Measurements from ENCODE around the gene SCTR.

The SCTR gene

GRCh38 chr2:119475857-119476244, 48.4 kb downstream of the SCTR start:
- in situ Hi-C loops (cut with MboI; ENCODE audit: low sequenced_read_pairs): loop anchor here (10.0 kb wide), 1 partner anchor 61 kb away; no protein-coding TSS in a partner anchor

DNA sequence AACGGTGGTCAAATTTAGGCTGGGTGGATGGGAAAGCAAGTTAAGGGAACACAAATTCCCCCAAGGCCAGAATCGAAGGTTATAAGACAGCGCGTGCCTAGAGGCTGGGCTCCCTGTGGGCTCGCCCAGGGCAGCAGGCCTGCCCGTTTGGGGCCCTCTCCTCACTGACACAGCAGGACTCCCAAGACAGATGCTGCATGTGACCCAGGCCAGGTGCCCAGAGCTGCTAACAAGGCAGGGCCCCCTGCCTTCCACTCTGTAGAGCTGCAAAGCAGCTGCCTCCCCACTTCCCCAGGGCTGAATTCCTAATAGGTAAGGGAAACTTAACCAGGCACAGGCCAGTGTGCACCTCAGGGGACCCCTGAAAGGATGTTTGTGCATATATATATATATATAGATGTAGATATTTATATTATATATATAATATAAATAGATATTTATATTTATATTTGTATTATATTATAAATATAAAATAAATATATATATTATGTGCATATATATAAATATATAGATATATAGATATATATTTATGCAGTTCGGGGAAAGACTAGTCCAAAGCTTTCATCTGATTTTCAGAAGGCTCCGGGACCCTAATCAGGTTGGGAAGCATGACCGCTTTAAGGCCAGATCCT, 48.9 kb downstream of the SCTR start:
- in situ Hi-C loops (cut with MboI; ENCODE audit: low sequenced_read_pairs): loop anchor here (10.0 kb wide), 1 partner anchor 61 kb away; no protein-coding TSS in a partner anchor

DNA sequence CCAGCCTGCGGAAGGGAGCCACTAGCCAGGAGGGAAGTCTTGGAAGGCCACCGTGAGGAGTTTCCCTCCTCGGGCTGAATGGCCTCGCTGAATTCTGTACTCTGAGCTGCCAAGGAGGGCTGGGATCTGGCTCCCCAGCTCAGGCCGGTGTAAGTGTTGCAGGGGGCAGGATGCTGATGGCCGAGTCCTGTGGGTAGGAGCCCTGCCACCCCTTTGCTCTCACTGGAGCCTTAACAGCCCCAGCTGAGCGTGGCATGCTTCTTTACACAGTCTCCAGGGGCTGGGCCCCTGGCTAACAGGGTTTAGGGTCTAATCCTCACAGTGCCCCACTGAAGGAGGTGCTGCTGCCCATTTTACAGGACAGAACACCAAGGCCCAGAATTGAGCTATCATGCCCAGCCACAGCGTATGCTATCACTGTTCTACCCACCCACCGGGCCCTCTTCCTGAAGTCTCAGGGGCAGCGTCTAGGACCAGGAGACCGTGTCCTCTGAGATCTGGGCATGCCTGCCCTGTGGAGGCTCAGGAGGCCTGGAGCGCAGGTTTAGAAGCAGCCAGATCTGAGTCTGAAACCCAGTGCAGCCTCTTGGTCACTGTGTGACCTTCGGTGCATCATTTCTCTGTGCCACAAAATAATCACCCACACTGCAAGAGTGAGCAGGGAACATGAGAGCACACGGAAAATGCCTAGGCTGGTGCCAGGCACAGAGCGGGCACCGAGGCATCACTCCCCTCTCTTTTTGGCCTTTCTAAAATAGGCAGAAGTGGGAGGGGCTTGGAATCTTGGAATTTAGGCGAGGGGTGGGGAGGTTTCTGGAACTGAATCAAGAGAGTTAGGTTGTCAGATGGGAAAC, 49.7 kb downstream of the SCTR start:
- in situ Hi-C loops (cut with MboI; ENCODE audit: low sequenced_read_pairs): loop anchor here (10.0 kb wide), 1 partner anchor 60 kb away; no protein-coding TSS in a partner anchor

- in situ Hi-C loops (cut with MboI; ENCODE audit: low sequenced_read_pairs): loop anchor here (10.0 kb wide), 1 partner anchor 59 kb away; no protein-coding TSS in a partner anchor
These were observed 50.5 kb downstream of the SCTR start for GRCh38 chr2:119473621-119474370.

DNA sequence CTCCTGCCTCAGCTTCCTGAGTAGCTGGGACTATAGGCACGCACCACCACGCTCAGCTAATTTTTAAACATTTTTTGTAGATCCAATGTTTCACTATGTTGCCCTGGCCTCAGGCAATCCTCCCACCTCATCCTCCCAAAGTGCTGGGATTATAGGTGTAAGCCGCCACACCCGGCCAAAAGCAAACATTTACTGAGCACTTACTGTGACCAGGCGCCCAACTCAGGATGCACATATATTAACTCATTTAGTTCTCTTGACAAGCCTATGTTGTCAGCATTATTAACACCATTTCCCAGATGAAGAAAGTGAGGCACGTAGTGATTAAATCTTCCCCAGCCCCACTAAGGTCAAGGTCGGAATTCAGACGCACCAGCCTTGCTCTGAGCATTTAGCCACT, 51.5 kb downstream of the SCTR start:
- in situ Hi-C loops (cut with MboI; ENCODE audit: low sequenced_read_pairs): loop anchor here (10.0 kb wide), 1 partner anchor 58 kb away; no protein-coding TSS in a partner anchor

DNA sequence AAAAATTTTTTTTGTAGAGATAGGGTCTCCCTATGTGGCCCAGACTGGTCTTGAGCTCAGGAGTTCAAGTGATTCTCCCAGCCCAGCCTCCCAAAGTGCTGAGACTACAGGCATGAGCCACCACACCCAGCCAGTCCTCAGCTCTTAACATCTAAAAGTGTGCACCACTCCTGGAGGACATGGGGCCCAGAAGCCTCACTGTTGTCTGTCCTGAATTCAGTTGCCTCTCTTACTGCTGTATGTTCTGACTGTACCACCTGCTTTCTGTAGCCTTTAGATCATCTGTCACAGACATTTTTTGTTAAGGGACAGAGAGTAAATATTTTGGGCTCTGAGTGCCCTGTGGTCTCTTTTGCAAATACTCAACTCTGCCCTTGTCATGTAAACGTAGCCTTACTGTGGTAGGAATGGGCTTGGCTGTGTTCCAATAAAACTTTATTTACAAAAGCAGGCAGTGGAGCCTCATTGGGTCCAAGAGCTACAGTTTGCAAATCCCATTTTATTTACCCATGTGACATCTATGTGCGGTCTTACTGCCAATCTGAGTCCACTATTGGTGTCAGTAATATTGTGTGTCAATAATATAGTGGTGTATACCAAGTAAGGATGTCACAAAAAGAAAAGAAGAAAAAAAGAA, 54.5 kb downstream of the SCTR start:
- in situ Hi-C loops (cut with MboI; ENCODE audit: low sequenced_read_pairs): loop anchor here (10.0 kb wide), 1 partner anchor 55 kb away; no protein-coding TSS in a partner anchor

DNA sequence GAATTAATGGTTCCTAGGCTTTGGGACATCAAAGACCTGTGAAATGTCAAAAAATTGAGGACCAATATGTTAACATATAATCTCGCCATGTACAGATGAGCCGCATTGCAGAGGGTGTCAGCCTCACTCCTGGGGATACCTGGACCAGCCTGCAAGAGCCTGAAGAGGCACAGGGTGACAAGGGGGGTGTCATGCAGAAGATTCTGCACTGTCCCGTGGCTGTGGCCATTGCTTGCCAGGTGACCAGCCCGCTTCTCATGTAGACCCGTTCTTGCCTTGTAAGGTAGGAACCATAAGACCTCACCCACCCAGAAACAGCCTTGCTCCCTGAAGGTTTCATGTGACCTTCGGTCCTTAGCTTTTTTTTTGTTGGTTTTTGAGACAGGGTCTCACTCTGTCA, 55.2 kb downstream of the SCTR start:
- in situ Hi-C loops (cut with MboI; ENCODE audit: low sequenced_read_pairs): no loop called here

DNA sequence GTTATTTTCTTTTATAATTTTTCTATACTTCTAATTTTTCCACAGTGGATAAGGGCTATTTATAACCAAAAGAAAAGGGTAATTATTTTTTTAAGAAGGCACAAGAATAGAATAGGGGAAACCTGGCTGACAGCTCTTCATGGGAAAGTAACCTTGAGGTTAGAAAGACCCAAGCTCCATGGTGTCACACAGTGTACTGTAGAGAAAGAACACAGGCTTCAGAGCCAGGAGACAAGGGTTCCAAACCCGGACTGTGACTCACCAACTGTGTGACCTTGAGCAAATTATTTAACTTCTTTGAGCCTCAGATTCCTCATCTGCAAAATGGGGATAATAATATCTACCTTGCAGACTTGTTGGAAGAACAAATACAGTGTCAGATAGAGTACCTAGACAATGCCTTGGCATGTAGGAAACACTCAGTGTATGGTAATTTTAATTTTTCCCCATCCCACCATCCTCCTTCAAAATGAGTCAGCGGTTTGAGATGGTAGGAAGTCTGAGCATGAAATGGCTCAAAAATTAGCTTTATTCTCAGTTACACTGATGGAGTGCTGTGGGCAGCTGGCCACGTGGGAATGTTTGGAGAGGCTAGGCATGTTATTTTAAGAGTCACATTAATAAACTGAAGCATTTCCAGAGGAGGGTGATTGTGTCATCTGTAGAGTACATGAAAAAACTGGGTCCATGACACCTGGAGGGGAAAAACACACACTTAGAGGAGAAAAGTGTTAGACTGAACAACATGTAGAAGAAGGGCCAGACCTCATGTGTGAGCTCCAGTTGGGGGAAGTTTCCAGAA, 55.9 kb downstream of the SCTR start:
- in situ Hi-C loops (cut with MboI; ENCODE audit: low sequenced_read_pairs): no loop called here

DNA sequence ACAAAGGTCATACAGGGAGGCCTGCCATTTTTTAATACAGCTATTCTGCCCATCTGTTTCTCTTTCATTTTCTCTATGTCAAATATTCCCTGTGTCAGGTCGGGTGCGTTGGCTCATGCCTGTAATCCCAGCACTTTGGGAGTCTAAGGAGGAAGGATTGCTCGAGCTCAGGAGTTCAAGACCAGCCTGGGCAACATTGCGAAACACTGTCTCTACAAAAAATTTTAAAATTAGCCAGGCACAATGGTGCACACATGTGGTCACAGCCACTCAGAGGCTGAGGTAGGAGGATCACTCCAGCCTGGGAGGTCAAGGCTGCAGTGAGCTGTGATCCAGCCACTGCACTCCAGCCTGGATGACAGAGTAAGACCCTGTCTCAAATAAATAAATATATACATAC, 57.9 kb downstream of the SCTR start:
- in situ Hi-C loops (cut with MboI; ENCODE audit: low sequenced_read_pairs): no loop called here

- in situ Hi-C loops (cut with MboI; ENCODE audit: low sequenced_read_pairs): no loop called here
These were observed 58.6 kb downstream of the SCTR start for GRCh38 chr2:119465687-119466086.

DNA sequence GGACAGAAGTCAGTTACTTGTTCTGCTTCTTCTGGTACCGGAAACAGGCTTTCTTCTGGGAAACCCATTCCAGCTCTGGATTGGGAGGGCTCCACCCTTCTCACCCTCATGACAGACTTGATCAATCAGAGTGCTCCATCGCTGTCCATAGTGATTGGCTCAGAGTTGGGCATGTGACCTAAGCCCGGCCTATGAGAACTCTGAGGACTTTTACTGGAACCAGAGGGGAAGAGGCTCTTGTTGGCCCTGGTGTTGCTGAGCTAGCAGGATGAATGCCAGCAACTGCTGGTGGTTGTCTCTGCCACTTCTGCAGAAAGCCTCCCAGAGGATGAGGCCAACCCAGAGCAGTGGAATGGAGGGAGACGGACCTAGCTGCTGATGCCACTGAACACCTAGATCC, 59.3 kb downstream of the SCTR start:
- in situ Hi-C loops (cut with MboI; ENCODE audit: low sequenced_read_pairs): no loop called here

DNA sequence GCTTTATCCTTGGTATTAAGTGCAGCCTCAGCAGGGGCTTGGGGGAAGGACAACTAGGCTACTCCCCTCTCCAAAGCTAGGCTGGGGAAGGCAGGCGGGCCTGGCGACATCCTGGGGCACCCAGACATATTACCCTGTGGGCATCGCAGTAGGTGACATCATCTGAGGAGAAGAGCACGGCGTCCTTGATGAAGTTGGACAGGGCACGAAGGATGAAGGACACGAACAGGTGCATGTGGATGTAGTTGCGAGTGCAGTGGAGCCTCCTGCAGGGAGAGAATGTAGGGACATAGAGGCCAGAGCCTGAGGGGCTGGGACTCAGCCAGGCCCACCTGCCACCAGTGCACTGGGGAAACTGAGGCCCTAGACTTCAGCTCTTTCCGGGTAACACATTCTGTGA, 60.3 kb downstream of the SCTR start:
- in situ Hi-C loops (cut with MboI; ENCODE audit: low sequenced_read_pairs): no loop called here

DNA sequence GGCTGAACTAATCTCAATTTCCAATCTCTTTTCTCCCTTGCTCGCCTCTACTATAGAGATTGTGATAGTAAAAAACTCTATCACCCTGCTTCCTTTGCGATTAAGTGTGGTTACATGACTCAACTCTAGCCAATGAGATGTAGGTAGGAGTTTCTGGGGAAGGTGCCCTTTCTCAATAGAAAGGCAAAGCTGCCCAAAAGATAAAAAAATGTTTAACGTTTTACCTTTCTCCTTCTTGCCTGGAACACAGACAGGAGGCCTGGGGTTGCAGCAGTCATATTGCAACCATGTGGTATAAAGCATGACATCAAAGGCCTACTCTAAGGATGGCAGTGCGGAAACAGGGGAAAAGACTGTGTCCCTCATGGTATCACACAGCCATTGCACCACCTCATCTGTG, 61.1 kb downstream of the SCTR start:
- in situ Hi-C loops (cut with MboI; ENCODE audit: low sequenced_read_pairs): no loop called here

DNA sequence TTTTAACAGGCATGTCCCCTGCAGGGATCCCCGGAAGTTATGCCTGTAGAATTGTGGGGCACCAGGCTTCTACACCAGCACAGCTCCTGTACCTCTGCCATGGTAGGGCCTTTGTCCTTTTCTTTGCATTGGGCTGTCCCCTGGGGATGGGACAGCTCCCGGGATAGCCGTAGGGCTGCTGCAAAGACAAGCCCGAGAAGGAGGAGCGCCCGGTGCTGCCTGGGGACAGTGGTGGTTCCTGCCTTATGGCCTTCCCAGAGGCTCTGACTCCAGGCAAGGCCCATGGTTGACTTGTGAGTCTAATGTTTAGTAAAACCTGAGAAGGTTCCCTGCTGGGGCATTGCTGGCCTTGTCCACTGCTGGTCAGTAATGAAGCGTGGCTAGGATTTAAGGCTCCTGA, 61.7 kb downstream of the SCTR start:
- in situ Hi-C loops (cut with MboI; ENCODE audit: low sequenced_read_pairs): no loop called here

DNA sequence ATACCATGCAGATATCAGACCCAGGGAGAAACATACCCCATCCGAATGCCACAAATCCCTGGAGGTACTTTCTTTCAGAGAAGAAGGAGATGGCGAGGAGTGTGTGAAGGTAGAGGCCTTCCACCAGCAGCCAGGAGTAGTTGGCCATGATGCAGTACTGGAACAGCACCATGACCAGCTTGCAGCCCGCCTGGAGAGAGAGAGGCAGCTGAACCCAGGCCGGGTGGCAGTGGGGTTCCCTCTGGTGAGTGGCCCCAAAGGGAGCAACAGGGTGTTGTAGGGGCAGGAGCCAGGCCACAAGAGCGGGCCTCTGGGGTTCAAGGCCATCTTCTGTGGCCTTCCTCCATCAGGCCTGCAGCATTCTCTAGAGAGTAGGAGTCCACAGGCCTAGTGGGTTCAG, 62.5 kb downstream of the SCTR start:
- in situ Hi-C loops (cut with MboI; ENCODE audit: low sequenced_read_pairs): no loop called here

- in situ Hi-C loops (cut with MboI; ENCODE audit: low sequenced_read_pairs): no loop called here
These were observed 64.2 kb downstream of the SCTR start for GRCh38 chr2:119460076-119460475.

GRCh38 chr2:119455066-119455718, 69.1 kb downstream of the SCTR start:
- in situ Hi-C loops (cut with MboI; ENCODE audit: low sequenced_read_pairs): no loop called here

- in situ Hi-C loops (cut with MboI; ENCODE audit: low sequenced_read_pairs): no loop called here
These were observed 70.2 kb downstream of the SCTR start for GRCh38 chr2:119453972-119454593.
